NCI-H226 (cell line): Measurements from ENCODE around the gene ATAD3C.
"Not testable (repeated sequence)": the region's sequence is repeated elsewhere in the genome, so short reads cannot be mapped to it uniquely, and the experiment has no call there.

Source experiments
- DNase-seq: peaks from one replicate; pipeline ENCODE4 v3.0.0-alpha.2; 2015

The ATAD3C gene

GRCh38 chr1:1511533-1512285, 62.2 kb downstream of the ATAD3C start, which contains the start of gene ATAD3A:
Gene ATAD3A, plus strand, starts transcription at chr1:1512162. Its CDS starts 107 bp downstream, at chr1:1512269.
- peak; percentile 98 for DNase-seq

GRCh38 chr1:1512425-1512824, 62.9 kb downstream of the ATAD3C start:
- not testable (repeated sequence) for DNase-seq

GRCh38 chr1:1513675-1514074, 64.2 kb downstream of the ATAD3C start:
- not testable (repeated sequence) for DNase-seq

- not testable (repeated sequence) for DNase-seq
Observed at GRCh38 chr1:1514376-1514775, 64.9 kb downstream of the ATAD3C start.

- DNase-seq = not testable (repeated sequence)
Observed at GRCh38 chr1:1516923-1517322, 67.4 kb downstream of the ATAD3C start.

GRCh38 chr1:1517973-1518620, 68.6 kb downstream of the ATAD3C start:
- no peak for DNase-seq

GRCh38 chr1:1518621-1519007, 69.1 kb downstream of the ATAD3C start:
- not testable (repeated sequence) for DNase-seq
